HG03565 (cell line): ENCODE data around the gene RNF145.
"Not testable (repeated sequence)": the region's sequence is repeated elsewhere in the genome, so short reads cannot be mapped to it uniquely, and the experiment has no call there.

Source experiments
- ATAC-seq: cut with Tn5 transposase; IDR thresholded peaks from one replicate; pipeline ENCODE4 v1.9.1; 2021; ENCODE audit warnings: mild to moderate bottlenecking, moderate library complexity; ENCODE audit not compliant: unreplicated experiment

Gene RNF145

DNA sequence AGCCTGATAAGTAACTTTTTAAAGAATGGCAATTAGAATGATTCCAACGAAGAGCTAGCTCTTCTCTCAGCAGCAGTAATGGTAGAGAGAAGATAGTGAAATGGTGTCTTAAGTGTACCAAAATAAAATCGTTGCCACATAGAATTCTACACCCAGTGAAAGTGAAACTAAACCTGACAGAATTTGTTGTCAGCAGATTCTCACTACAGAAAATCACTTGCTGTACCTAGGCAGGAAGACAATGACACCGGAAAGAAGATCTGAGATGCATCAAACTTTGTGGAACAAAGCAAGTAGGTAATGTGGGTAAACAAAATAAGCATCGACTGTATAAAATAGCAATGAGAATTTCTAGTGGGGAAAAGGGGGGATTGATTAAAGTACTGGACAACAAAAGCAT, 88.9 kb downstream of the RNF145 start:
- ATAC-seq: peak; percentile 38

GRCh38 chr5:159119842-159120241, 89.5 kb downstream of the RNF145 start:
- not testable (repeated sequence) for ATAC-seq

DNA sequence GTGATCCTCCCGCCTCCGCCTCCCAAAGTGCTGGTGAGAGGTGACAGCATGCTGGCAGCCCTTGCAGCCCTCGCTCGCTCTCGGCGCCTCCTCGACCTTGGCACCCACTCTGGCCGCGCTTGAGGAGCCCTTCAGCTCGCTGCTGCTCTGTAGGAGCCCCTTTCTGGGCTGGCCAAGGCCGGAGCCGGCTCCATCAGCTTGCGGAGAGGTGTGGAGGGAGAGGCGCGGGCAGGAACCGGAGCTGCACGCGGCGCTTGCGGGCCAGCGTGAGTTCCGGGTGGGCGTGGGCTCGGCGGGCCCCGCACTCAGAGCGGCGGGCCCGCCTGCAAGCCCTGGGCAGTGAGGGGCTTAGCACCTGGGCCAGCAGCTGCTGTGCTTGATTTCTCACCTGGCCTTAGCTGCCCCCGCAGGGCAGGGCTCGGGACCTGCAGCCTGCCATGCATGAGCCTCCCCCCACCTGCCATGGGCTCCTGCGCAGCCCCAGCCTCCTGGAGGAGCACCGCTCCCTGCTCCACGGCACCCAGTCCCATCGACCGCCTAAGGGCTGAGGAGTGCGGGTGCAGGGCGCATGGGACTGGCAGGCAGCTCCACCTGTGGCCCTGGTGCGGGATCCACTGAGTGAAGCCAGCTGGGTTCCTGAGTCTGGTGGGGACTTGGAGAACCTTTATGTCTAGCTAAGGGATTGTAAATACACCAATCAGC, 90.2 kb downstream of the RNF145 start:
- not testable (repeated sequence) for ATAC-seq

- ATAC-seq: no peak
Measured at GRCh38 chr5:159113405-159113804, 95.9 kb downstream of the RNF145 start.

DNA sequence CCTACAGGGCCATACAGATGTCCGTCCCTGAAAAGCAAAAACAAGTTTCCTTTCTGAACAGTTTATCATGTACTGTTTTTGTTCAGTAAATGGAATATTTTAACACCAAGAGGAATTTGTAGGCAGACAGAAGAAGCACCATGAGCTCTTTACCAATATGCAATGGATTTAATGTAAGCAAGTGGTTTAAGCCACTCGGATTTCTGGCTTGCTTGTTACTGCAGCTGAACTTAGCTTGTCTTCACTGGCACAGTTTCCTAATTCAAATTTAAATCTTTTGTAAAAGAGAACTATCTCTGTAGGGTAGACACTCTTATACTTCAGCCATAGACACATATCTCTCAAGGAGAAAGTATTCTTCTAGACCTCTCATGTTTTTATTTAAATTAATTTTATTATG, 96.9 kb downstream of the RNF145 start:
- ATAC-seq: no peak
